HepG2 (cell line): Measurements from ENCODE around the gene CCND1. TPM values are rescaled to one million over a fixed set of nuclear protein-coding genes. Genes with fewer than 3 reads are reported as not detected.
A peak's percentile ranks its signal among the peaks of the same experiment; 100 is the strongest.

Source experiments
- CHCHD3 ChIP-seq: sonication (generic); formaldehyde crosslinking; IDR thresholded peaks from 2 replicates; pipeline ENCODE4 v1.8.0; 2022; ENCODE audit warnings: mild to moderate bottlenecking, missing genetic modification reagents, moderate library complexity
- IRX3 ChIP-seq: sonication (generic); formaldehyde crosslinking; IDR thresholded peaks from 2 replicates; pipeline ENCODE4 v1.8.1; 2023; ENCODE audit warnings: mild to moderate bottlenecking, low read depth, missing genetic modification reagents, borderline replicate concordance
- MATR3 ChIP-seq: sonication (generic); formaldehyde crosslinking; IDR thresholded peaks from 2 replicates; pipeline ENCODE4 v1.4.0; 2020; ENCODE audit warnings: missing genetic modification reagents
- NR2C2 ChIP-seq: sonication (generic); formaldehyde crosslinking; IDR thresholded peaks from 2 replicates; pipeline ENCODE4 v1.4.0; 2020; ENCODE audit warnings: missing genetic modification reagents, mild to moderate bottlenecking, moderate library complexity, borderline replicate concordance
- RFXANK ChIP-seq: IDR thresholded peaks from 2 replicates; pipeline ENCODE4 v1.6.1; 2016
- YEATS2 ChIP-seq: sonication (generic); formaldehyde crosslinking; IDR thresholded peaks from 2 replicates; pipeline ENCODE4 v1.4.0; 2020; ENCODE audit warnings: missing genetic modification reagents, borderline replicate concordance
- ZBTB20 ChIP-seq: sonication (generic); formaldehyde crosslinking; IDR thresholded peaks from 2 replicates; pipeline ENCODE4 v1.8.1; 2023; ENCODE audit warnings: missing genetic modification reagents, low read depth, mild to moderate bottlenecking, borderline replicate concordance
- ZBTB44 ChIP-seq: sonication (generic); formaldehyde crosslinking; IDR thresholded peaks from 2 replicates; pipeline ENCODE4 v1.4.0; 2020; ENCODE audit warnings: missing genetic modification reagents
- ZNF30 ChIP-seq: sonication (generic); formaldehyde crosslinking; IDR thresholded peaks from 2 replicates; pipeline ENCODE4 v1.5.0; 2020; ENCODE audit warnings: mild to moderate bottlenecking, missing genetic modification reagents
- ZNF362 ChIP-seq: sonication (generic); formaldehyde crosslinking; IDR thresholded peaks from 2 replicates; pipeline ENCODE4 v1.4.0; 2020; ENCODE audit warnings: missing genetic modification reagents, mild to moderate bottlenecking, borderline replicate concordance
- ZNF407 ChIP-seq: sonication (generic); formaldehyde crosslinking; IDR thresholded peaks from one replicate; pipeline ENCODE4 v1.5.1; 2020; ENCODE audit warnings: mild to moderate bottlenecking, missing genetic modification reagents; ENCODE audit errors: not compliant biosample characterization
- ZNF614 ChIP-seq: IDR thresholded peaks from 2 replicates; pipeline ENCODE4 v1.6.1; 2018; ENCODE audit warnings: missing biosample characterization, missing genetic modification reagents, inconsistent platforms, borderline replicate concordance
- ZNF639 ChIP-seq: conservative IDR thresholded peaks from 2 replicates; pipeline ENCODE4 v1.6.1; 2018; ENCODE audit warnings: missing genetic modification reagents
- ZNF816 ChIP-seq: sonication (generic); formaldehyde crosslinking; IDR thresholded peaks from 2 replicates; pipeline ENCODE4 v1.8.0; 2022; ENCODE audit warnings: missing genetic modification reagents, mild to moderate bottlenecking, borderline replicate concordance
- ZNF850 ChIP-seq: sonication (generic); formaldehyde crosslinking; conservative IDR thresholded peaks from 2 replicates; pipeline ENCODE4 v1.9.0; 2021; ENCODE audit warnings: mild to moderate bottlenecking, missing genetic modification reagents
- polyA plus RNA-seq, 8 experiments: library from polyadenylated mRNA; depleted of rRNA in 3 of 8; stranded (reverse) in 7 of 8; unstranded in 1 of 8; fragments of >200 nt; fragmentation: Illumina TruSeq in 4 of 8; extraction: Trizol in 4 of 8; gene quantifications; 2 replicates each; pipeline versions ENCODE4 v1.2.1 to v1.2.3, GENCODE V29; 2011 to 2016; ENCODE audit warnings: low read depth in 4 of 8, missing spikeins in 1 of 8, mixed read lengths in 1 of 8; ENCODE audit not compliant: insufficient read depth in 1 of 8
- total RNA-seq, 5 experiments: library from RNA; depleted of rRNA; stranded (reverse); fragments of >200 nt; fragmentation: Illumina TruSeq; extraction: Trizol; gene quantifications; 2 replicates each; pipeline ENCODE4 v1.2.3, GENCODE V29; 2016; ENCODE audit warnings: low read depth in 1 of 5

Gene CCND1
- total and polyA plus RNA-seq, 2 of the 13 experiments (the other 11 are each of a cell fraction or from before 2014, with no cell fraction given): 107 to 136 TPM

GRCh38 chr11:69667619-69668604, 27.0 kb downstream of the CCND1 start (continued):
- TF ChIP-seq YEATS2 (CRISPR knock-in tag) (peak; percentile 68; the same call in 1 of the 2 replicates), MATR3 (CRISPR knock-in tag) (no peak), NR2C2 (peak; percentile 44; the same call in 1 of the 2 replicates), CHCHD3 (peak; percentile 69; the same call in 1 of the 2 replicates), ZNF30 (CRISPR knock-in tag) (no peak), ZNF816 (CRISPR knock-in tag) (peak; percentile 85; the same call in 1 of the 2 replicates), ZBTB20 (CRISPR knock-in tag) (peak; percentile 91; the same call in 1 of the 2 replicates), ZNF850 (CRISPR knock-in tag) (no peak), ZBTB44 (CRISPR knock-in tag) (no peak), IRX3 (CRISPR knock-in tag) (no peak), RFXANK (no peak), ZNF639 (CRISPR knock-in tag) (peak; percentile 41; the same call in 1 of the 2 replicates), ZNF614 (CRISPR knock-in tag) (peak; percentile 81; the same call in 1 of the 2 replicates), ZNF362 (CRISPR knock-in tag) (no peak), ZNF407 (CRISPR knock-in tag) (no peak)
